CD1c-positive myeloid dendritic cell (primary cell): ENCODE data around the gene VAMP2.

ENCODE experiments used
- DNase-seq: peaks from one replicate; pipeline ENCODE4 v3.0.0-alpha.2; 2016; ENCODE audit errors: extremely low spot score

The VAMP2 gene, protein sequence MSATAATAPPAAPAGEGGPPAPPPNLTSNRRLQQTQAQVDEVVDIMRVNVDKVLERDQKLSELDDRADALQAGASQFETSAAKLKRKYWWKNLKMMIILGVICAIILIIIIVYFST

DNA sequence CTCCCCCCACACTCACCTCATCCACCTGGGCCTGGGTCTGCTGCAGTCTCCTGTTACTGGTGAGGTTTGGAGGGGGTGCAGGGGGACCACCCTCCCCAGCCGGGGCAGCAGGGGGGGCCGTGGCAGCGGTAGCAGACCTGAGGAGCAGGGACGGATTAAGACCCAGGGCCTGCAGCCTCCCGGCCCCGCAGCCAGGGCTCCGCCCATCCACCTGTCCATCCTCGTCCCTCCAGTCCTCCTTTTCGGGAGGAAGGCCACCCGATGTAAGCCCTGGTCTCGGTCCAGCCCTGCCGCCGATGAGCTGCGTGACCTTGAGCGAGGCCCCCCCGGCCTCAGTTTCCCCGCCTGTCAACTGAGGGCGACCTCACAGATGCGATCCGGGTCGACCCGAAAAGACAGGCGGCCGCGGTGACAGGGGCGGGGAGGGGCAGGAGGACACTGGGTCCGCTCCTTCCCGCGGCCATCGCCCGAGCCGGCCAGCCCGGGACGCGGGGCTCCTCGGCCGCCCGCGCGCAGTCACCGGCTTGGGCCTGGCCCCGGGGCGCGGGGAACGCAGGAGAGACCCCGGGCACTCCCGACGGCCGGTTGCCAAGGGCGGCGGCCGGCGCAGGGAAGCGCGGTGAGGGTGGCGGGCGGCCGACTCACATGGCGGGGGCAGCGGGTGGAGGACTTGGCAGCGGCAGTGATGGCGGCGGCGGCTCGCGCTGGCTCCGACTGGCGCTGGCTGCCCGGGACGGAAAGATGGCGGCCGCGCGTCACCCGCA lies at the start of gene VAMP2:
Gene VAMP2 (minus strand): TSS at position 716 of the 764 bp plus-strand sequence. CDS start 69 bp downstream, at position 647.
- DNase-seq = peak; percentile 91

DNA sequence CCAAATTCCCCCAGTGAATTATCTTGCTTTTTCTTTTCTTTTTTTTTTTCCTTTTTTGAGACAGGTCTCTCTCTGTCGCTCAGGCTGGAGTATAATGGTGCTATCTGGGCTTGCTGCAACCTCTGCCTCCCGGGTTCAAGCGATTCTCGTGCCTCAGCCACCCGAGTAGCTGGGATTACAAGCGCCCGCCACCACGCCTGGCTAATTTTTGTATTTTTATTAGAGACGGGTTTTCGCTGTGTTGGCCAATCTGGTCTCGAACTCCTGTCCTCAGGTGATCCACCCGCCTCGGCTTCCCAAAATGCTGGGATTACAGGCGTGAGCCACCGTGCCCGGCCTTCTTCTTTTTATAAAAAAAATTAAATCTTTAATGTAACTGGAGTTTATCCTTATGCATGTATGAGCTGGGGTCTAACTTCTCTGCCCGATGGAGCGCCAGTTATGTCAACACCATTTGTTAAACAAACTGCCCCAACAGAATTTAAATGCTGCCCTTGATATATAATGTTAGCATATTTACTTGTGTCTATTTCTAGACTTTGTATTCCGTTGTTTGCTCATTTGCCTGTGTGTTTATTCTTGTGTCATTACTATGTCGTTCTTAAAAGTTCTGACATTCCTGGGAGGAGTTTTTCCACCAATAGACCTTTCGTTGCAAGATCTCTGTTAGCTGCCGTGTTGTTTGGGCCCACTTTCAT lies 48.2 kb upstream of the VAMP2 start:
- no peak for DNase-seq

DNA sequence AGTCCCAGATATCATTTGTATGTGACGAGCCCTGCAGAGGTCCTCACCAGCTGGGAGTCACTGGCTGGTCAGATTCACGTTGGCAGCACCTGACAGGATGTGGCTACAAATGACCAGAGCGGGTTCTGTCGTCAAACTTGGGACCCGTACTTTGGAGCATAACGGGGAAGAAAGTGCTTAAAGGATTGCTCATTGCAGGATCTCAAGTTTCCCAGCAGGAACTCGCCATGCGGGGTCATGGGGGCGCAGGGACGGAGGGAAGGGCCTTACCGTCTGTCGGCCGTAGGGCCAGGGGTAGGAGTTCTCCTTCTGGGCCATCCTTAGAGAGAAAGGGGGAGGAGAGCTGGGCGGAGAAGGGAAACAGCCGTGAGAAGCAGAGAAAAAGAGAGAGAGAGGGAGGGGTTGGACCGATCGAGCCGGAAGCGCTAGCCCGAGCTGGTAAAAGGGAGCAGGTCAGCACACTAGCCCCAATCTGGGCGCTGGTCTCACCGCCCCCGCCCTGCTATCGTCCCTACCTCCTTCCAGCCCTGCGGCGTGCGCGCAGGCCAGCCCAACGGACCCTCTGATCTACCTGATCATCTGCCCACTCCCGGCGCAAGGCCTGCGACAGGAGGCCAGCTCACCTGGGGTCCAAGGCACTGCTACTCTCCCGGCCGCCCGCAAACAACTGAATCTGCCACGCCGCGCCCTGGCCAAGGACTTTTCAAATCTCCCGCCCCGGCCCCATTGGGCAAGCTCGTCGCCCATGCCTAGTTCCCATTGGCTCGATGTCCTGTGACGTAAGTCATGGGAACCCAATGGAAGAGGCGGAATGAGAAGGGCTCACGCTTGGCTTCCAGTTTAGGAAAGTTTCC lies 47.4 kb upstream of the VAMP2 start, which contains the start of gene AURKB:
Gene AURKB (minus strand): TSS at position 669 of the 854 bp plus-strand sequence. CDS start 351 bp downstream, at position 318.
- DNase-seq = peak; percentile 97

DNA sequence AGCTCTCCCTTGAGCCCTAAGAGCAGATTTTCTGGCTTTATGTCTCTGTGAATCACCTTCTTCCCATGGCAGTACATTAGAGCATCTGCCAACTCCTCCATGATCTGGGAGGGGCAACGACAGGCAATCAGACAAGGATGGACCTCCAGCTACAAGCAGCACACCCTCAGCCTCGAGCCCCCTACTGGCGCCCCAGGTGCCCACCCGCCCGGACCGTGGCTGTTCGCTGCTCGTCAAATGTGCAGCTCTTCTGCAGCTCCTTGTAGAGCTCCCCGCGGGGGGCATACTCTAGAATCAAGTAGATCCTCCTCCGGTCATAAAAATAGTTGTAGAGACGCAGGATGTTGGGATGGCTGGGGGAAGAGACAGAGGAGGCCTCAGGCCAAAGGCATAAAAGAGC lies 43.8 kb upstream of the VAMP2 start:
- no peak for DNase-seq

DNA sequence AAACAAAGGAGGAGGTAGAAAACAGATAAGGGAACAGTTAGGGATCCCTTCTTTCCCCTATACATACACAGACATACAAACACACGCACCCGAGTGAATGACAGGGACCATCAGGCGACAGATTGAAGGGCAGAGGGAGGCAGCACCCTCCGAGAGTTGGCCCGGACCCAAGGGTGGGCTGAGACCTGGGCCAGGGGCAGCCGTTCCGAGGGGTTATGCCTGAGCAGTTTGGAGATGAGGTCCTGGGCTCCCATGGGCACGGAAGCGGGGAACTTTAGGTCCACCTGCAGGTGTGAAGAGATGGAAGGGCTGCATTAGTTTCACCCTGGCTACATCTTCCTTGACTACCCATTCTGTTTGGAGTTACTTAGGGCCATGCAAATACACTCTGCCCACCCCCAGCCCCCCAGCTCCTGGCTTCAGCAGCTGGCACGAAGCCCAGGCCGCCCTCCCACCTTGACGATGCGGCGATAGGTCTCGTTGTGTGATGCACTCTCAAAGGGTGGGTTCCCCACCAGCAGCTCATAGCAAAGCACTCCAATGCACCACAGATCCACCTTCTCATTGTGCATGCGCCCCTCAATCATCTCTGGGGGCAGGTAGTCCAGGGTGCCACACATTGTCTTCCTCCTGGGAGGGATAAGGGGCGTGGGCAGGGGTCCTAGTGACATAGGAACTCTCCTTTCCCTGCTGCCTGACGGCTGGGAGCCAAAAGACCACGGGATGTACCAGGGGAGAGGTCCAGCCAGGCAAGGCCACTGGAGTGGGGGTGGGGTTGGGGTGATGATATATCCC lies 42.2 kb upstream of the VAMP2 start:
- DNase-seq = no peak

DNA sequence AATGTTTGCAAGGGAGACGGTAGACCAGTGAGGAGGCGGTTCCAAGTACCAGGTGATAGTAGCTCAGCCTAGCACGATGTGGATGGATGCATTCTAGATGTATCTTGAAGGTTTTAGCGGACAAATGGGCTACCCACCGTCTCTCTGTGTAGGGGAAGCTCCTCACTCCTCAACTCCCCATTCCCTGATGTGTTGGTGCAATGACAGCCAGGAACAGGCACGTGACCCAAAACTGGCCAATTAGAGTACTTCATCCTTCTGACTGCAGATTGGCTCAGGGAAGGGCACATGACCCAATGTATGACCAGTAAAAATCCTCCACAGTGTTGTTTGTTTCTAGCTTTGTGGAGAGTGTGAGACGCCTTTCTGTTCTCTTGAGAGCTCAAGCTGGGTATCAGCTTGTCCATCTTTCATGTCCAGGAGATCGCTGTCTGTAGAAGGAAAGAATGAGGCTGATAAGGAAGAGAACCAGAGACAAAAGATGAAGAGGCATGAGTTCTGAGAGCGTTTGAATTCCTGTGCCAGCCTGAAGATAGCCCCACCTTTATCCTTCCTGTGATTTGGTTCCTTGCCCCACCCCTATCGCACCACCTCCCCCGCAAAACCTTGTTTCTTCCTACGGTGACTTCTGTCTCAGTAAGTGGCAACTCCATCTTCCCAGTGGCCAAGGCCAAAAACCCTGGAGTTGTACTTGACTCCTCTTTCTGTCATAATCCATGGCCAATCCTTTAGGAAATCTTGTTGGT lies 29.5 kb upstream of the VAMP2 start:
- peak; percentile 85 for DNase-seq

DNA sequence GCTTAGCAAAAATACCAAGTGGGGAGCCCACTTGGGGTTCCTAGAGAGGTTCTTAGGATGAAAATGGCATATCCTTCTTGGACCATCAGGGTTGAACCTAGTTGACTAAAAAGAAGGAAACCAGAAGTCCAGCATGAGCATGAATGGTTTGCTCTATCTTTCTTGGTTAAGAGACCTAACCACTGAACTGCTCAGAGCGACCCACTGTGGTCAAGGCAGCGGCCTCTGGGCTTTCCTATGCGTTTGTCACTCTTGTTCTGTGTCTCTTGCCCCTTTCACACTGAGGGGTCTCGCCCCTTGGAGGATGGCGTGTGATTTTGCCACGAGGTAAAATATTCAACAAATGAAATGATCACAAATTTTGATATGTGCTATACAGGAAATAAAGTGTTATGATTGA lies 27.8 kb upstream of the VAMP2 start:
- DNase-seq = no peak

DNA sequence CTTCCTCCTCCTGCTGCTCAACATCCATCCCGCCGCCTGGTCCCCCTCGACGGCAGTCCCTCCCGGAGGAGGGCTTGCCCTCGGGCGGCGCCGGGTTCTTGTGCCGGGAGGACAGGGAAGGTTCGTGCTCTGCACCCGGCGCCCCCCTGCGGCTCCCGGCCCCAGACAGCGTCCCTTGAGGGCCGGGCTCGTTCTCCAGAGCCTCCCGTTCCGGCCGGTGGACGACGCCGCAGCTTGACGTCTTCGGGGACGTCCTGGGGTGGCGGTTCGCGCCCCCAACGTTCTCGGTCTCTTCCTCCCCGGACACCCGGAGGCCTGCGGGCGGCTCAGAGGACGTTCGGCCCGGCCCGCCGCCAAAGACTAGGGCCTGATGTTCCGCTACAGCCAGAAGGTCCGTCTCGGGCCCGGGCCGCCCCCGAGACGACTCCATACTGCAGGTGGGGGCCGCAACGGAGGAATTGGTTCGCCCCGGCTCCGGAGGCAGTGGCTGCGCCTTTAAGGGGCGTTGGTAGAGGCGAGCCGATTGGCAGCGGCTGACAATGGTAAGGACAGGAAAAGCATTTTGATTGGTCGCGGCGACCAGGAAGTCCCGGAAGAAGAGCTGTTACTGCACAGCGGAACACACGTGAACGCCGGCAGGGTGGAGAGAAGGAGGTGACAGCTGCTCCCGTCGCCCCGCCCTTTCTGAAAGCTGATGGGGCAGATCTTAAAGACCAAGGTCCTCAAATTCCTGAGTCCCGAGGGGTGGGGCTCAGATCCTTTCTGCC lies 27.1 kb upstream of the VAMP2 start, which contains the start of gene BORCS6:
Gene BORCS6 (minus strand): TSS at position 470 of the 767 bp plus-strand sequence. CDS start 40 bp downstream, at position 430.
- DNase-seq = peak; percentile 97

DNA sequence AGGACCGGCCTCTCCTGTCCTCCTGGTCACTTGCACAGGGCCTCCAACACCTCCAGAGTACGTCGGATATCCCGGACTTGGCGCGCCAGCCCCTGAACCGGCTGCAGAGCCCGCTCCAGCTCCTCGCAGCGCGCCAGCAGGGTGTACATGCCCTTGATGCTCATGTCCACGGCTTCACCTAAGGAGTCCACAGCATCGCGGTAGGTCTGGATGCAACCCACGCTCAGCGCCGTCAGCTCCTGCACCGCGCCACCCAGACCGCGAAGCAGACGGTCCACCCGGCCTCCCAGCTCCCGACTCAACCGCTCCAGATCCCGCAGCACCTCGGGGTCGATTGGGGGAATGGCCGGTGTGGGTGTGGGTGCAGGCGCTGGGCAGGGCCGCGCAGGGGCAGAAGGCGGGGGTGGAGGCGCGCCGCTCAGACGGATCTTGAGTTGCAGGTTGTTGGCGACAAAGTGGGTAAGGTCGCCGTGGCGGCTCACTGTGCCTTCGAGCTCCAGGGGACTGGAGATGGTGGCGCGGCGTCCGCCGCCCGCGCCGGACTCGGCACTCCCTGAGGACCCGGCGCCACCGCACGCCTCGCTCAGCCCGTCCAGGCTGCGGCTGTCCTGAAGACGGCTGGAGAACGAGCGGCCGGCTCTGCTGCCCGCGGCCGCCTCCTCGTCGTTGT lies 26.4 kb upstream of the VAMP2 start:
- no peak for DNase-seq

DNA sequence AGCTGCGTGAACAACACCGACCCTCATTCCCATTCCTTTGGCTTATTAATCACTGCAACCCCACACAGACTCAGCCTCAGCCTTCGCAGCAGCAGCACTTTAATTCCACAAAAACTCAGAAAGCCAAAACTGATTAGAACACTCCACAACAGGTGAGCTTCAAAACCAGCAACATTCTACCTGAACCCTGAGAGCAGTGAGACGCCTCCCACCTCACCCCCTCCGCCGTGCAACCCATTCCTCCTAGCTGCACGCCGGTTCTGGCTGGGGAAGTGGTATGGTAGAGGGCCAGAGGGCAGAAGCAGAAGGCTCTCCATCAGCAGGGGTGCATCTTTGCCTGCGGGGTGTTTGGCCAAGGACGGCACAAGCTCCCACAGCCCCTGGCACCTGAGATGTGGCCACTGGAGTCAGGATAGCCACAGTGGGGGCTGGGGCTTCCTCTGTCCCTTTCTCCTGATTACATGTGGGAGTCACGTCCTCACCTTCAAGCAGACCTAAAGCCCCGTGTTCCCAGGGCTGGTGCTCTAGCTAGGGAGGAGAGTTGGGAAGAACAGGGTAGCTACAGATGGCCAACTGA lies 25.6 kb upstream of the VAMP2 start:
- DNase-seq = no peak

DNA sequence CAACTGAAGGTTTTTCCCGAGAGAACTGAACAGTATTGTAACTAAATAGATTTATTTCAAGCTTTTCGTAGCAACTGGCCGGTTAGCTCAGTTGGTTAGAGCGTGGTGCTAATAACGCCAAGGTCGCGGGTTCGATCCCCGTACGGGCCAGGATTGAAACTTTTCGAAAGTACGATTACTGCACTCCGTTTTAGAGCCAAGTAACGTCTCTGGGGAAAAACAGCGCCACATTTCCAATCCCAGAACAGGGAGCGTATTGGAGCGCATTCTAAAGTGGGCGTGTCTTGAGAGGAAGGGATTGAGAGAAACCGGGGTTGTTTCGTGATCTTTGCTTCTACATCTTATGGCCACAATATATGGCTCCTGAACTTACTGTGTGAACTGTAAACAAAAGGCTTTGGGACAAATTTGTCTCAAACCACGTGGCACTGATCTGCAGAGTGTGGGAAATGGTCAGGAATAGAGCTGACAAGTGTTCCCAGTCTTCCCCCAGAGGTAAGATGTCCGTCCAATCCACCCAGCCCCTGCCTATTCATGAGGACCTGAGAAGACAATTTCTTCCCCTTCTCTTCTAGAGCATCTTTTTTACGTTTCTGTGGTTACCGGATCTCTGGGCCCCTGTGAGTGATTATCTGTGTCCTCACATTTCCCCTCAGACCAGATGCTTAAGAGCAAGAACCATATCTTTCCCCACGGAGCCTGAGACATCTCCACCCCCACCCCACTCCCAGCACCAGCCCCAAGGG lies 24.9 kb upstream of the VAMP2 start:
- peak; percentile 97 for DNase-seq

DNA sequence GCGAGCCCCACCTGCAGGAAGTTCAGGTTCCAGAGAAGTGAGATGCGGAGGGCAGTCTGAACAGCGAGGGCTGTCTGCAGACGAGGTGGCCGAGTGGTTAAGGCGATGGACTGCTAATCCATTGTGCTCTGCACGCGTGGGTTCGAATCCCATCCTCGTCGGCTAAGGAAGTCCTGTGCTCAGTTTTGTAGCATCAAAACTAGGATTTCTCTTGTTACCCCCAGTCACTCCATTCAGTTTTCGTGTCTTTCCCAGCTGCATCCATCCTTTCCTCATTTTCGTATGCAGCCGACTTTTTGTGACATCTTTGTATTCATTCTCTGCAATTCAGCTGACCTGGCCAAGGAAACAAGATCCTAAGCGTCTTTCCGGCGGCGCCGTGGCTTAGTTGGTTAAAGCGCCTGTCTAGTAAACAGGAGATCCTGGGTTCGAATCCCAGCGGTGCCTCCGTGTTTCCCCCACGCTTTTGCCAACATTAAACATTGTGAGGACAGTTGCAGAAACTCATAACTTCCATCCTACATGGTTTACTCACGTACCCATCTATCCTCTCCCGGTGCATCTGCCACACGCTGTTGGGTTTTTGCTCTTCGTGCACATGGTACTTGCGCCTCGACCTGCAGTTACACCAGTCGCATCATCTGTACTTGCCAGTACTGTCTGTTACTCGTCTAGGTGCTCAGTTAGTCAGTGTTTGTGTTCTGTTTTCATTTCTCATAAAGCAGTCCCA lies 24.2 kb upstream of the VAMP2 start:
- peak; percentile 88 for DNase-seq

DNA sequence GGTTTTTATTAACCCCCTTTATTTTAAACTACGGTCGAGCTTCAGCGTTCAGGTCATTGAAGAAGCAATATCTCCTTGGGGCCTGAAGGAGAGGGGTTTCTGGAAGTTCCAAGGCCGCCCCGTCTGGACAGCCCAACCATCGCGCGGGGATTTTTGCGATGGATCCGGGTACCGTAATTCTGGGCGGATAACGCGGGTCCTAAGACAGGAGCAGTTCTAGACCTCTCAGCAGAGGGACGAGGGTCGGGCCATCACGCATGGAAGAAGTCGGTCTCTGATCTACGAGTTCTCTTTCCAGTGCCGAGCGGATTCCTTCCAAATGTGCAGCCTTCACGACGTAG lies 23.7 kb upstream of the VAMP2 start:
- DNase-seq = no peak

DNA sequence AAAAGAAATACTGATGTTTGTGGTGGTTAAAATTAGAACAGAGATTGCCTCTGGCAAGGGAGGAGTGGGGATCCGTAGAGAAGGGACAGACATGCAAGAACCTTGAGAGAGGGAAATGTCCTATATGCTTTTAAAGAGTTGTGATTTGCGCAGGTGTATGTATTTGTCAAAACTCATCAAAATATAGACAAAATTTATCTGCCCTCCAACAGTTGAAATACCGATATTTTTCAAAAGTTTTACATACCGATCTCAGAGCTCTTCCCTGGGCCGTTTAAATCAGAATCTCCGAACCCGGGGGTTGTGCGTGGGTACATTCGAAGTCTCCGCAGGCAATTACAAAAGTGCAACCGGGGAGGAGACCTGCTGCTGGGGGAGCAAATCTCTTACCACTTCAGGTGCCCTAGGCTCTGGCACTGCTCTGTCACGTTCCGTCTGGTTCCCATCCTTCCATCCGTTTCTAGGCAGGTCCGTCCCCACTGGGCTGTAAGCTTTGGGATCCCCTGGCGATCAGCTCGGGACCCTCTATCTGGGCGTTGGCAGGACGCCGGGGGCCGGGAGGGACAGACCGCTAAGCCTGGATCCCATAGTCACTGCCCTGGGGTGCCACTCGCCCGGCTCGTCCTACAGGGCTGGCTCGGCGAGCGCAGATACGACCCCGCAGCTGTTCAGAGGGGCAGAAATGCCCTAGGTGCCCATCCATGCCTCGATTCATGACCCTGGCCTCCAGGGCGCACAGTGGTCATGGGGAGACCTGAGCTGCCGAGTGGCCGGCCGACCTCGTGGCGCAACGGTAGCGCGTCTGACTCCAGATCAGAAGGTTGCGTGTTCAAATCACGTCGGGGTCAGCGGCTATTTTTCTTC lies 23.1 kb upstream of the VAMP2 start:
- peak; percentile 85 for DNase-seq

DNA sequence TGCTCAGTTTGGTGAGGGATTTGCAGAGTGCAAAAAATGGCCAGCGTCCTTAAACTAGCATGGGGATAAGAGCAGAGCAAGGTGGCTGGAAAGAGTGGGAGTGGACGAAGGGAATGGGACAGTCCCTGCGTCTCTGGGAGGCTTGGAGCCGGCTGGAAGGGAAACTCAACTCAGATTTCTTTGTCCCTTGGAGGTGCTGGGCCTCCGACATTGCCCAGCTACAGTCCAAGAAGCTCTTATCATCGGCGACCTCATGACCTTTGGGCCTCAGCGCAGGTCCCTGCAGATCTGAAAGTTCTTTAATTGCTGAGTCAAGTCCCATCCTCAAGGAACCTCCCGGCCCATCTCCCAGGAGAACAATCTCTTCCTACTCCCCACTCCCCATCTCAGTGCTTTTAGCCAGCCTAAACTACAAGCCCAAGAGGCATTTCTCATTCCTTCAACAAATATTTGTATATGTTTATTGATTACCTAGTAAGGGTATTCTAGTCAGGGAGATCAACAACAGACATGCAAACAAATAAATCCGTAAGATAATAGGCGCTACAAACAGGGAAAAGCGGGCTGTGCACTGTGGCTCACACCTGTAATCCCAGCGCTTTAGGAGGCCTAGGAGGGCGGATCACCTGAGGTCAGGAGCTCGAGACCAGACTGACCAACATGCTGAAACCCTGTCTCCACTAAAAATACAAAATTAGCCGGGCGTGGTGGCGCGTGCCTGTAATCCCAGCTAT lies 14.4 kb upstream of the VAMP2 start:
- DNase-seq = no peak
